H1 (cell line): ENCODE measurements around the gene MBD3L4. TPM values are rescaled to one million over a fixed set of nuclear protein-coding genes. Genes with fewer than 3 reads are reported as not detected.

Experiments
- CHD2 ChIP-seq: IDR thresholded peaks from 2 replicates; pipeline ENCODE4 v1.6.1; 2012; ENCODE audit warnings: low read length, improper control_type of control experiment
- HDAC2 ChIP-seq, 2 experiments: fragments of 300-600 bp in 1 of 2; sonication (generic) in 1 of 2; IDR thresholded peaks; 2 replicates each; pipeline ENCODE4 v1.6.1; 2011 to 2012; ENCODE audit warnings: low read depth in 2 of 2, low read length in 2 of 2, mild to moderate bottlenecking in 2 of 2, moderate library complexity in 2 of 2, borderline replicate concordance in 1 of 2, inconsistent platforms in 1 of 2
- KDM5A ChIP-seq: fragments of 200-600 bp; IDR thresholded peaks from 2 replicates; pipeline ENCODE4 v1.7.1; 2012; ENCODE audit warnings: mild to moderate bottlenecking, low read length, inconsistent platforms, mixed read lengths
- SIN3A ChIP-seq, 2 experiments: IDR thresholded peaks in 1 of 2; conservative IDR thresholded peaks in 1 of 2; 2 replicates each; pipeline ENCODE4 v1.6.1; 2011 to 2012; ENCODE audit warnings: low read length in 2 of 2, improper control_type of control experiment in 1 of 2, low read depth in 1 of 2, mild to moderate bottlenecking in 1 of 2
- TAF1 ChIP-seq: IDR thresholded peaks from 2 replicates; pipeline ENCODE4 v1.6.1; 2011; ENCODE audit warnings: mild to moderate bottlenecking, low read depth, low read length
- TEAD4 ChIP-seq: IDR thresholded peaks from 2 replicates; pipeline ENCODE4 v1.6.1; 2012; ENCODE audit warnings: low read depth, low read length, inconsistent platforms, mixed read lengths
- polyA plus RNA-seq, 7 experiments: library from polyadenylated mRNA; depleted of rRNA in 3 of 7; stranded (reverse) in 5 of 7; unstranded in 2 of 7; fragments of >200 nt in 5 of 7; fragments of 200-250 nt in 2 of 7; gene quantifications; 1 replicate in 5 of 7; 2 replicates in 1 of 7; 4 replicates in 1 of 7; pipeline versions ENCODE4 v1.2.1 to v1.2.3, GENCODE V29; 2011 to 2013; ENCODE audit warnings: missing spikeins in 2 of 7, mixed read lengths in 2 of 7
- total RNA-seq: library from RNA; stranded (reverse); fragmentation: NEBNext Ultra II Directional; extraction: Animal tissue kit (Norgen Biotek cat#: 25700); gene quantifications from 2 replicates; pipeline ENCODE4 v1.2.1, GENCODE V29; 2021

MBD3L4 gene
- total and polyA plus RNA-seq, 2 of the 8 experiments (the other 6 are each of a cell fraction or from before 2014, with no cell fraction given): not detected

DNA sequence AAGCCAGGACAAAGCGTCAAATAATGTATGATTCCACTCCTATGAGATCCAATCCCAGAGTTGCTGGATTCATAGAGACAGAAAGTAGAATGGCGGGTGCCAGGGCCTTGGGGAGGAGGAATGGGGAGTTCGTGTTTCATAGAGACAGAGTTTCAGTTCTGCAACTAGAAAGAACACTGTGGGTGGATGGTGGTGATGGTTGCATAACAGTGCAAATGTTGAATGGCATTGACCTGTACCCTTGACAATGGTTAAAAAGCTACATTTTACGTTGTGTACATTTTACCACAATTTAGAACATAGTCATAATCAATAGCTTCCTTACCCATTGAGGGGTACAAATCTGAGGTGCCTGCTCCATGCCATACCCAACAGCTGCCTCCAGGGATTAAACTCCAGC, 52.1 kb downstream of the MBD3L4 start (continued):
- TF ChIP-seq HDAC2 (IDR thresholded peaks at IDR 0.05; ENCODE audit: borderline replicate concordance in 1 of 2, low read depth in 2 of 2, low read length in 2 of 2): no peak
- TF ChIP-seq CHD2: no peak
- no peak for TF ChIP-seq TAF1
- TF ChIP-seq KDM5A: no peak
- TF ChIP-seq TEAD4: no peak
- TF ChIP-seq SIN3A (conservative IDR thresholded peaks at IDR 0.05 in 1 of 2, IDR thresholded peaks at IDR 0.05 in 1 of 2; ENCODE audit: low read depth in 1 of 2, low read length in 2 of 2): no peak
- TF ChIP-seq, all 59 proteins: peak for 0

Other genes starting within 250 kb of the MBD3L4 start
- gene ADGRE1, start 152.6 kb downstream of the MBD3L4 start, total RNA-seq: not detected in 2 replicates
- not detected in 2 replicates for gene ADGRE1, start 152.6 kb downstream of the MBD3L4 start, polyA plus RNA-seq (2011; rRNA removed)
- gene MBD3L2B, start 18.7 kb downstream of the MBD3L4 start, total RNA-seq: not detected in 2 replicates
- gene MBD3L2B, start 18.7 kb downstream of the MBD3L4 start, polyA plus RNA-seq (2011; rRNA removed): not detected in 2 replicates
- not detected in 2 replicates for gene MBD3L5, start 9.6 kb downstream of the MBD3L4 start, total RNA-seq
- gene MBD3L5, start 9.6 kb downstream of the MBD3L4 start, polyA plus RNA-seq (2011; rRNA removed): not detected in 2 replicates
- not detected in 2 replicates for gene MBD3L2, start 9.1 kb upstream of the MBD3L4 start, total RNA-seq
- gene MBD3L2, start 9.1 kb upstream of the MBD3L4 start, polyA plus RNA-seq (2011; rRNA removed): not detected in 2 replicates
- not detected in 2 replicates for gene MBD3L3, start 18.5 kb upstream of the MBD3L4 start, total RNA-seq
- not detected in 2 replicates for gene MBD3L3, start 18.5 kb upstream of the MBD3L4 start, polyA plus RNA-seq (2011; rRNA removed)
- gene ZNF557, start 29.5 kb upstream of the MBD3L4 start, total RNA-seq: 5.8 and 7.4 TPM in 2 replicates
- gene ZNF557, start 29.5 kb upstream of the MBD3L4 start, polyA plus RNA-seq (2011; rRNA removed): 1.2 and 1.4 TPM in 2 replicates